GM12878 (cell line): ENCODE data around the gene ADGRL3. TPM values are rescaled to one million over a fixed set of nuclear protein-coding genes. Genes with fewer than 3 reads are reported as not detected.

ENCODE experiments used
- ATAC-seq: fragments of 200-7000 bp; cut with Tn5 transposase; 3 replicates; pipeline ENCODE4 v1.9.1; 2020; ENCODE audit warnings: mild to moderate bottlenecking, moderate library complexity
- BruUV-seq: library from RNA; stranded (reverse); fragments of 400-500 nt; replicated peaks from 2 replicates; lab custom pipeline; 2021; lab: Mats Ljungman, UMichigan
- CTCF ChIA-PET: fragments of 300-600 bp; sonication (Branson Sonifier 250); formaldehyde crosslinking; extraction: SDS; loops from one replicate; lab custom pipeline; 2021; ENCODE audit warnings: inconsistent platforms; lab: Yijun Ruan, JAX
- POLR2A ChIA-PET: fragments of 350-600 bp; formaldehyde crosslinking; extraction: SDS; loops from one replicate; lab custom pipeline; 2021; ENCODE audit warnings: inconsistent platforms; lab: Charles Lee
- RAD21 ChIA-PET: fragments of 300-600 bp; sonication (Branson Sonifier 250); formaldehyde crosslinking; loops from one replicate; lab custom pipeline; 2023; ENCODE audit warnings: antibody characterized with exemption; ENCODE audit not compliant: unreplicated experiment; lab: Charles Lee
- SMC1A ChIA-PET: fragments of 300-600 bp; sonication (Branson Sonifier 250); formaldehyde crosslinking; loops from one replicate; lab custom pipeline; 2023; ENCODE audit not compliant: unreplicated experiment, uncharacterized antibody; lab: Charles Lee
- DNase-seq: peaks from one replicate; pipeline ENCODE4 v3.0.0-alpha.2; 2011; ENCODE audit warnings: low read depth, low spot score
- FAIRE-seq: peaks from 3 replicates; lab custom pipeline; 2011; peaks lifted over from hg19 to GRCh38; lab: Jason Lieb, UNC
- H2AFZ ChIP-seq: 2 replicates; pipeline ENCODE4 v1.6.0; 2011; ENCODE audit warnings: low read depth, low read length, control low read depth; ENCODE audit not compliant: control insufficient read depth
- H3K27ac ChIP-seq: 2 replicates; pipeline ENCODE4 v1.5.1; 2011; ENCODE audit warnings: control low read depth; ENCODE audit not compliant: control insufficient read depth, insufficient read depth
- H3K27me3 ChIP-seq, 2 experiments: replicated peaks in 1 of 2; 2 replicates each; pipeline versions ENCODE4 v1.6.0 to v1.6.1; 2011; ENCODE audit warnings: low read length in 1 of 2; ENCODE audit not compliant: control insufficient read depth in 2 of 2, insufficient read depth in 2 of 2
- H3K36me3 ChIP-seq, 2 experiments: 2 replicates each; pipeline ENCODE4 v1.5.1; 2011; ENCODE audit warnings: low read length in 1 of 2; ENCODE audit not compliant: control insufficient read depth in 2 of 2, insufficient read depth in 2 of 2
- H3K4me1 ChIP-seq: 2 replicates; pipeline ENCODE4 v1.6.1; 2011; ENCODE audit warnings: mild to moderate bottlenecking, low read length, moderate library complexity, mixed read lengths; ENCODE audit not compliant: control insufficient read depth, insufficient read depth
- H3K4me2 ChIP-seq: 2 replicates; pipeline ENCODE4 v1.6.0; 2011; ENCODE audit warnings: control low read depth; ENCODE audit not compliant: control insufficient read depth, insufficient read depth
- H3K4me3 ChIP-seq: fragments of 200-600 bp; sonication (generic); 2 replicates; pipeline ENCODE4 v1.5.1; 2016
- H3K79me2 ChIP-seq: 2 replicates; pipeline ENCODE4 v1.6.0; 2011; ENCODE audit warnings: low read length; ENCODE audit not compliant: control insufficient read depth, insufficient read depth
- H3K9ac ChIP-seq: 2 replicates; pipeline ENCODE4 v1.8.0; 2011; ENCODE audit warnings: low read length, control low read depth, mixed read lengths; ENCODE audit not compliant: control insufficient read depth, insufficient read depth
- H3K9me3 ChIP-seq: replicated peaks from 3 replicates; pipeline ENCODE4 v1.5.1; 2011; ENCODE audit warnings: mild to moderate bottlenecking, low read length; ENCODE audit not compliant: control insufficient read depth, insufficient read depth
- H4K20me1 ChIP-seq: 2 replicates; pipeline ENCODE4 v1.6.0; 2011; ENCODE audit not compliant: control insufficient read depth, insufficient read depth
- ASH2L ChIP-seq: fragments of 300-600, 200-600 bp; sonication (generic); IDR thresholded peaks from 2 replicates; pipeline ENCODE4 v1.6.1; 2017; ENCODE audit warnings: low read depth, mild to moderate bottlenecking, borderline replicate concordance
- CHD1 ChIP-seq: IDR thresholded peaks from 2 replicates; pipeline ENCODE4 v1.6.1; 2012; ENCODE audit warnings: low read depth, low read length, improper control_type of control experiment
- E4F1 ChIP-seq: fragments of 450-650 bp; IDR thresholded peaks from 2 replicates; pipeline ENCODE4 v1.6.1; 2018; ENCODE audit warnings: borderline replicate concordance, mild to moderate bottlenecking; ENCODE audit not compliant: partially characterized antibody
- GATAD2B ChIP-seq: fragments of 450-650 bp; conservative IDR thresholded peaks from 2 replicates; pipeline ENCODE4 v1.6.1; 2017; ENCODE audit warnings: low read depth, mild to moderate bottlenecking, moderate library complexity
- IKZF2 ChIP-seq, 2 experiments: fragments of 450-650 bp; IDR thresholded peaks; 2 replicates each; pipeline ENCODE4 v1.6.1; 2017; ENCODE audit warnings: mild to moderate bottlenecking in 2 of 2, moderate library complexity in 2 of 2
- NBN ChIP-seq: fragments of 450-650 bp; IDR thresholded peaks from 2 replicates; pipeline ENCODE4 v1.6.1; 2016
- NFYA ChIP-seq: IDR thresholded peaks from 2 replicates; pipeline ENCODE4 v1.6.1; 2011; ENCODE audit warnings: low read depth, mild to moderate bottlenecking, low read length, improper control_type of control experiment, borderline replicate concordance
- PML ChIP-seq: IDR thresholded peaks from 2 replicates; pipeline ENCODE4 v1.6.1; 2012; ENCODE audit warnings: low read length, inconsistent platforms
- RELB ChIP-seq: fragments of 450-650 bp; IDR thresholded peaks from 2 replicates; pipeline ENCODE4 v1.6.1; 2017; ENCODE audit warnings: low read depth, mild to moderate bottlenecking, moderate library complexity
- SUZ12 ChIP-seq: fragments of 200-600 bp; sonication (generic); IDR thresholded peaks from one replicate; pipeline ENCODE4 v1.6.1; 2018; ENCODE audit warnings: antibody characterized with exemption, mild to moderate bottlenecking; ENCODE audit not compliant: unreplicated experiment
- TAF1 ChIP-seq: IDR thresholded peaks from 2 replicates; pipeline ENCODE4 v1.6.1; 2011; ENCODE audit warnings: mild to moderate bottlenecking, low read depth, low read length, borderline replicate concordance
- YBX1 ChIP-seq: fragments of 450-650 bp; IDR thresholded peaks from 2 replicates; pipeline ENCODE4 v1.6.1; 2016; ENCODE audit warnings: antibody characterized with exemption
- YY1 ChIP-seq: IDR thresholded peaks from 2 replicates; pipeline ENCODE4 v1.6.1; 2011; ENCODE audit warnings: low read depth, mild to moderate bottlenecking, low read length
- ZNF24 ChIP-seq: fragments of 450-650 bp; IDR thresholded peaks from 2 replicates; pipeline ENCODE4 v1.6.1; 2017; ENCODE audit warnings: antibody characterized with exemption, mild to moderate bottlenecking
- ZNF592 ChIP-seq: fragments of 450-650 bp; IDR thresholded peaks from 2 replicates; pipeline ENCODE4 v1.6.1; 2017; ENCODE audit warnings: mild to moderate bottlenecking, moderate library complexity
- WGBS: methylation state at CpG from one replicate; pipeline ENCODE4 v1.1.6; 2016; ENCODE audit warnings: low lambda C conversion rate; ENCODE audit not compliant: insufficient replicate concordance, insufficient coverage; ENCODE audit errors: missing lambda C conversion rate; 5-methylcytosine and 5-hydroxymethylcytosine counted together
- in situ Hi-C: fragments of 300-500 bp; cut with MboI; formaldehyde crosslinking; loops from 9 replicates; pipeline ENCODE4 v1.14.3; 2018; ENCODE audit warnings: mixed read lengths
- intact Hi-C: fragments of 100-400 bp; cut with micrococcal nuclease; formaldehyde crosslinking; loops from one replicate; pipeline ENCODE4 v1.14.2; 2022; ENCODE audit not compliant: unreplicated experiment
- polyA plus RNA-seq, 11 experiments: library from polyadenylated mRNA; depleted of rRNA in 4 of 11; unstranded in 6 of 11; stranded (reverse) in 5 of 11; fragments of >200 nt; fragmentation: Nextera tagmentation in 4 of 11; fragmentation: Illumina TruSeq in 1 of 11; extraction: Ambion mirVana in 4 of 11; extraction: Trizol in 1 of 11; gene quantifications; 1 replicate in 1 of 11; 2 replicates in 10 of 11; pipeline versions ENCODE4 v1.2.1 to v1.2.3, GENCODE V29; 2011 to 2016; ENCODE audit warnings: inconsistent platforms in 2 of 11, missing spikeins in 2 of 11, low read depth in 1 of 11
- total RNA-seq, 4 experiments: library from RNA; depleted of rRNA in 3 of 4; stranded (reverse); fragments of >200 nt in 3 of 4; fragmentation: Illumina TruSeq in 1 of 4; extraction: Trizol in 1 of 4; gene quantifications; 2 replicates each; pipeline versions ENCODE4 v1.2.1 to v1.2.3, GENCODE V29; 2013 to 2021

ADGRL3 gene
- total and polyA plus RNA-seq, 10 of the 15 experiments (the other 5 are each of a cell fraction or from before 2014, with no cell fraction given): 1.1 TPM; not detected in 9

- 67% methylated on average over 3 of the region's 3 CpGs for WGBS
- no peaks in the 10 kb centered on the region for H3K4me1 ChIP-seq
- H3K79me2 ChIP-seq: no peaks in the 10 kb centered on the region
- no peaks in the 10 kb centered on the region for H4K20me1 ChIP-seq
- ChIA-PET RAD21 (no interaction called here), SMC1A (interaction anchor here (1.1 kb wide), 1 partner anchor 9 kb away, joined by 4 read pairs; no protein-coding TSS in a partner anchor), CTCF (interaction anchor here (0.6 to 1.1 kb wide), 2 partner anchors 23 to 238 kb away, joined by 3 to 4 read pairs; no protein-coding TSS in a partner anchor), POLR2A (interaction anchor here (0.6 kb wide), 1 partner anchor 510 kb away, joined by 3 read pairs; no protein-coding TSS in a partner anchor)
- DNase-seq (no peak), ATAC-seq (no peak), FAIRE-seq (no peak)
- no peak overlapping the region for H3K27ac ChIP-seq
- BruUV-seq: no TSS peak
- no peak for TF ChIP-seq ZNF592
- no peak for TF ChIP-seq CHD1
- TF ChIP-seq YBX1: no peak
- TF ChIP-seq ASH2L: no peak
- TF ChIP-seq IKZF2 (IDR thresholded peaks at IDR 0.05): no peak
- TF ChIP-seq NFYA: no peak
- TF ChIP-seq GATAD2B: no peak
- TF ChIP-seq E4F1: no peak
- no peak for TF ChIP-seq RELB
- no peak for TF ChIP-seq NBN
- no peak for TF ChIP-seq SUZ12
- no peak for TF ChIP-seq TAF1
- no peak for TF ChIP-seq PML
- no peak for TF ChIP-seq YY1
- no peak for TF ChIP-seq ZNF24
- H3K4me2 ChIP-seq: no peak overlapping the region
- no peaks in the 10 kb centered on the region for H3K9me3 ChIP-seq
- in situ Hi-C loops (no loop called here), intact Hi-C loops (no loop called here)
- H2AFZ ChIP-seq: no peak overlapping the region
- H3K9ac ChIP-seq: no peak overlapping the region
- H3K4me3 ChIP-seq: no peak overlapping the region
- no peaks in the 10 kb centered on the region for H3K27me3 ChIP-seq
- no peaks in the 10 kb centered on the region for H3K36me3 ChIP-seq
These were observed 284.9 kb downstream of the ADGRL3 start for GRCh38 chr4:61485056-61485455.
